MM.1S (cell line): Measurements from ENCODE around the gene AUTS2.

Experiments used
- DNase-seq: peaks from one replicate; pipeline ENCODE4 v3.0.0-alpha.2; 2015
- H2AFZ ChIP-seq: fragments of 300-600 bp; sonication (generic); 2 replicates; pipeline ENCODE4 v1.6.0; 2016; ENCODE audit warnings: antibody characterized with exemption, low read length
- H3F3A ChIP-seq: fragments of 300-600 bp; sonication (generic); 2 replicates; pipeline ENCODE4 v1.6.1; 2016; ENCODE audit warnings: mild to moderate bottlenecking, antibody characterized with exemption, low read length, moderate library complexity, mixed read lengths; ENCODE audit not compliant: insufficient read depth
- H3K27ac ChIP-seq: fragments of 300-600 bp; sonication (generic); 2 replicates; pipeline ENCODE4 v1.5.1; 2016; ENCODE audit warnings: mild to moderate bottlenecking, low read length
- H3K27me3 ChIP-seq: fragments of 300-600 bp; sonication (generic); replicated peaks from 2 replicates; pipeline ENCODE4 v1.6.0; 2016; ENCODE audit warnings: low read length; ENCODE audit not compliant: insufficient read depth
- H3K36me3 ChIP-seq: fragments of 300-600 bp; sonication (generic); replicated peaks from 2 replicates; pipeline ENCODE4 v1.6.1; 2016; ENCODE audit warnings: mild to moderate bottlenecking, low read length, mixed read lengths; ENCODE audit not compliant: insufficient read depth
- H3K4me1 ChIP-seq: fragments of 300-600 bp; sonication (generic); 2 replicates; pipeline ENCODE4 v1.6.1; 2016; ENCODE audit warnings: low read length, mixed read lengths
- H3K4me2 ChIP-seq: fragments of 300-600 bp; sonication (generic); 2 replicates; pipeline ENCODE4 v1.6.0; 2016; ENCODE audit warnings: low read depth, low read length
- H3K4me3 ChIP-seq: fragments of 300-600 bp; sonication (generic); 2 replicates; pipeline ENCODE4 v1.5.1; 2016; ENCODE audit warnings: low read length, mixed read lengths
- H3K79me2 ChIP-seq: fragments of 300-600 bp; sonication (generic); 2 replicates; pipeline ENCODE4 v1.6.1; 2016; ENCODE audit warnings: mixed run types, low read length, mixed read lengths
- H3K9ac ChIP-seq: fragments of 300-600 bp; sonication (generic); 2 replicates; pipeline ENCODE4 v1.6.1; 2016; ENCODE audit warnings: low read length, mixed read lengths
- H3K9me2 ChIP-seq: fragments of 300-600 bp; sonication (generic); replicated peaks from 2 replicates; pipeline ENCODE4 v1.6.1; 2016; ENCODE audit warnings: mild to moderate bottlenecking, low read length, mixed read lengths; ENCODE audit not compliant: insufficient read depth
- H3K9me3 ChIP-seq: fragments of 300-600 bp; sonication (generic); replicated peaks from 2 replicates; pipeline ENCODE4 v1.6.1; 2016; ENCODE audit warnings: mild to moderate bottlenecking, low read length, mixed read lengths; ENCODE audit not compliant: insufficient read depth
- H4K20me1 ChIP-seq: fragments of 300-600 bp; sonication (generic); 2 replicates; pipeline ENCODE4 v1.6.1; 2016; ENCODE audit warnings: mild to moderate bottlenecking, low read length, moderate library complexity, mixed read lengths; ENCODE audit not compliant: insufficient read depth
- CTCF ChIP-seq: fragments of 300-600 bp; sonication (generic); IDR thresholded peaks from 2 replicates; pipeline ENCODE4 v1.5.1; 2016; ENCODE audit warnings: antibody characterized with exemption, low read length, mixed read lengths
- EZH2 ChIP-seq: fragments of 300-600 bp; sonication (generic); optimal IDR thresholded peaks from 2 replicates; pipeline ENCODE3; 2017; ENCODE audit warnings: low read depth, mild to moderate bottlenecking, antibody characterized with exemption, low read length, mixed read lengths
- EZH2phosphoT487 ChIP-seq: fragments of 300-600 bp; sonication (generic); IDR thresholded peaks from 2 replicates; pipeline ENCODE4 v1.6.1; 2018; ENCODE audit warnings: antibody characterized with exemption, low read length

Gene AUTS2

DNA sequence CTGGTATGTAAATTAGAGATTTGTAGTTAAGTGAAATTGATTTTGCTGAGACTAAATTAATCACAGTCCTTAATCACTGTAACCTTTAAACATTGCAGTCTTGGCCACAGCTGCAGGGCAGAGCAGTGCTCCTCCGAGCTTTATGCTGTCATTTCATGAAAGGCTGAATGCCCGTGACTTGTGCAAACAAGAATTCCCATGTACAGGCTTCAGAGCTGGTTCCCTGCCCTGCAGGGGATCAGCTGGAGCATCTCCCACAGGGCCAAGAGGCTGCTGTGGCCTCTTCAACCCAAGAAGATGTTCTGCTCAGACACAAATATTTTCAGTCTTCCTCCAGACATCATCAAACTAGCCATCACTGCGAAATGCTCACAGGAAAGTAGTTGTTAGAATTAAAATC, 419.1 kb downstream of the AUTS2 start:
- H2AFZ ChIP-seq = no peak overlapping the region
- no peak overlapping the region for H3K4me2 ChIP-seq
- H3K79me2 ChIP-seq = no peaks in the 10 kb centered on the region
- no peaks in the 10 kb centered on the region for H3K9me2 ChIP-seq
- no peaks in the 10 kb centered on the region for H4K20me1 ChIP-seq
- H3K36me3 ChIP-seq = no peaks in the 10 kb centered on the region
- no peaks in the 10 kb centered on the region for H3K27me3 ChIP-seq
- no peak for DNase-seq
- TF ChIP-seq CTCF (no peak), EZH2 (no peak)
- H3K9me3 ChIP-seq = no peaks in the 10 kb centered on the region
- no peak overlapping the region for H3K9ac ChIP-seq
- H3K4me1 ChIP-seq = peaks cover 5% of the 10 kb centered on the region; the same call in 1 of the 2 replicates
- H3K4me3 ChIP-seq = no peak overlapping the region
- H3F3A ChIP-seq = no peaks in the 10 kb centered on the region
- no peak overlapping the region for H3K27ac ChIP-seq

DNA sequence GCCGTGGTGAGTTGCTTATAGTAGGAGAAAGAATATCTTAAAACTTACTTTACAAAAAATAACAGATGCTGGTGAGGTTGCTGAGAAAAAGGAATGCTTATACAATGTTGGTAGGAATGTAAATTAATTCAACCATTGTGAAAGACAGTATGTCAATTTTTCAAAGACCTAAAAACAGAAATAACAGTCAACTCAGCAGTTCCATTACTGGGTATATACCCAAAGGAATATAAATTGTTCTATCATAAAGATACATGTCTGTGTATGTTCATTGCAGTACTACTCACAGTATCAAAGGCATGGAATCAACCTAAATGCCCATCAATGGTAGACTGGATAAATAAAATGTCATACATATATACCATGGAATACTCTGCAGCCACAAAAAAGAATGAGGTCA, 420.4 kb downstream of the AUTS2 start:
- TF ChIP-seq EZH2phosphoT487 (no peak), EZH2 (no peak), CTCF (no peak)
- no peak for DNase-seq
- Histone ChIP-seq H3F3A (no peaks in the 10 kb centered on the region), H3K27ac (no peak overlapping the region), H3K79me2 (no peaks in the 10 kb centered on the region), H3K4me1 (peaks cover 5% of the 10 kb centered on the region; the same call in 1 of the 2 replicates), H3K4me2 (no peak overlapping the region), H4K20me1 (no peaks in the 10 kb centered on the region), H3K36me3 (no peaks in the 10 kb centered on the region), H2AFZ (no peak overlapping the region), H3K9me2 (no peaks in the 10 kb centered on the region), H3K9ac (no peak overlapping the region), H3K4me3 (no peak overlapping the region), H3K9me3 (no peaks in the 10 kb centered on the region), H3K27me3 (no peaks in the 10 kb centered on the region)

DNA sequence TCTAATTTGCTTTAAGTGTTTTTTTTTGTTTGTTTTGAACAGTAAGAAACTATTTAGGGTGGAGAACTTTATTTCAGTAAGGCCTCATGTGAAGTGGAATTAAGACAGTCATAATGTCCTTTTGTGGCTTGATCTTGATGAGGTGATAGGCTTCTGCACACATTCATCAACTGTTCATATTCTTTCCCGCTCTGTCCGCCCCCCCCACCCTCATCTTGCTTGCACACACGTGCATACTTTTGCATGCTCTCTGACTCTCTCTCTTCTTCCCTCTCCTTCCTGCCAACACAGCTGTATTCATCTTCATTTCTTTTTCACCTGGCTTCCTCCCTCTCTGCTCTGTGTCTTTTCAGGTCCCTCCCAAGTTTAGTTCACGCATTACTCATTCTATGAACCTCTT, 429.6 kb downstream of the AUTS2 start:
- no peaks in the 10 kb centered on the region for H3K4me1 ChIP-seq
- H3K4me2 ChIP-seq = no peak overlapping the region
- no peaks in the 10 kb centered on the region for H3K27me3 ChIP-seq
- H4K20me1 ChIP-seq = no peaks in the 10 kb centered on the region
- H3K4me3 ChIP-seq = no peak overlapping the region
- no peak overlapping the region for H2AFZ ChIP-seq
- H3F3A ChIP-seq = no peaks in the 10 kb centered on the region
- TF ChIP-seq CTCF = no peak
- TF ChIP-seq EZH2phosphoT487 = no peak
- TF ChIP-seq EZH2 = no peak
- no peaks in the 10 kb centered on the region for H3K9me3 ChIP-seq
- no peaks in the 10 kb centered on the region for H3K79me2 ChIP-seq
- no peak overlapping the region for H3K27ac ChIP-seq
- H3K9ac ChIP-seq = no peak overlapping the region
- no peaks in the 10 kb centered on the region for H3K9me2 ChIP-seq
- H3K36me3 ChIP-seq = no peaks in the 10 kb centered on the region
- DNase-seq = no peak

- Histone ChIP-seq H4K20me1 (no peaks in the 10 kb centered on the region), H2AFZ (no peak overlapping the region), H3K4me1 (no peaks in the 10 kb centered on the region), H3F3A (no peaks in the 10 kb centered on the region), H3K9me3 (no peaks in the 10 kb centered on the region), H3K27me3 (no peaks in the 10 kb centered on the region), H3K79me2 (no peaks in the 10 kb centered on the region), H3K27ac (no peak overlapping the region), H3K36me3 (no peaks in the 10 kb centered on the region), H3K4me3 (no peak overlapping the region), H3K4me2 (no peak overlapping the region), H3K9ac (no peak overlapping the region), H3K9me2 (no peaks in the 10 kb centered on the region)
- no peak for DNase-seq
- TF ChIP-seq EZH2phosphoT487 = no peak
- TF ChIP-seq EZH2 = no peak
- no peak for TF ChIP-seq CTCF
These were observed 430.3 kb downstream of the AUTS2 start for GRCh38 chr7:70028620-70029019.
